Activated CD4-positive, alpha-beta T cell treated with anti-CD3 and anti-CD28 coated beads, Interleukin-2, amount 50 U/mL, for 4 hours (primary cell): ENCODE data around the gene GBX1.

ENCODE experiments used
- DNase-seq, 2 experiments: peaks; one replicate each; pipeline ENCODE4 v3.0.0-alpha.2; 2020

GBX1 gene

GRCh38 chr7:151172273-151173141, 5.0 kb upstream of the GBX1 start:
- DNase-seq, result peak; percentile 67 to 68

GRCh38 chr7:151168787-151169162, 1.3 kb upstream of the GBX1 start:
- no peak for DNase-seq

DNA sequence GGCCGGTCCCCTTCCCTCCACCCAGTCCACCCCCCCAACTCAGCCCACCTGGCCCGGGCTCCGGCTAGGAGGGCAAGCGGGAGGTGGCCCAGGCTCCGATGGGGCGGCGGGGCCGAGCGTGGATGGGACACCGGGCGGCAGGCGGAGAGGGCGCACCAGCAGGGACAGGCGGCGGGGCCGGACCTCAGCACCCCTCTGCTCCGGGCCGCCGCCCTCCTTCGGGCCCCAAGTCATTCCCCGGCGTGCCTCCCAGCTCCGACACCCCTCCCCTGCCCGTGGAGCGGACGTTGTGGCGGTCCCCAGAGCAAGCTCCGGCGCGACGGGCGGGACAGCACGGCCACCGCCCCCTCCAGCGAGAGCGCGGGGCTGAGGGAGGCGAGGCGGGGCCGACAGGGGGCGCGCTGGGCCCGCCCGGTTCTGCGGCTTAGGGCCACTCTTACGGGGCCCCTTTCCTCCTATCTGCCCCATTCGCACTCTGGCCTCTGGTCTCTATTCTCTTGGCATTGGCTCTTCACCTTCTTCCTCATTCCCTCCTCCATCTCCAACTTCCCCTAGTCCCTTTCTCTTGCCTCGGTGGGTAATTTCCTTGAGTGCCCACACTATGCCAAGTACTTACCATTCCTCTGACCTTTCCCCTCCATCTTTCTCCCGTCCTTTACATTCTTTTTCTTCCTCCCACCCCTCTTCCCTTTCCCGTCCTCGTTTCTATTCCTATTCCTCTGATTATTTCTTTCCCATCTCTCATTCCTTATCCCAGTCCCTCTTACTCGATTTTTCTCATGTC, 701 bp upstream of the GBX1 start:
- DNase-seq, result peak; percentile 40 to 41

DNA sequence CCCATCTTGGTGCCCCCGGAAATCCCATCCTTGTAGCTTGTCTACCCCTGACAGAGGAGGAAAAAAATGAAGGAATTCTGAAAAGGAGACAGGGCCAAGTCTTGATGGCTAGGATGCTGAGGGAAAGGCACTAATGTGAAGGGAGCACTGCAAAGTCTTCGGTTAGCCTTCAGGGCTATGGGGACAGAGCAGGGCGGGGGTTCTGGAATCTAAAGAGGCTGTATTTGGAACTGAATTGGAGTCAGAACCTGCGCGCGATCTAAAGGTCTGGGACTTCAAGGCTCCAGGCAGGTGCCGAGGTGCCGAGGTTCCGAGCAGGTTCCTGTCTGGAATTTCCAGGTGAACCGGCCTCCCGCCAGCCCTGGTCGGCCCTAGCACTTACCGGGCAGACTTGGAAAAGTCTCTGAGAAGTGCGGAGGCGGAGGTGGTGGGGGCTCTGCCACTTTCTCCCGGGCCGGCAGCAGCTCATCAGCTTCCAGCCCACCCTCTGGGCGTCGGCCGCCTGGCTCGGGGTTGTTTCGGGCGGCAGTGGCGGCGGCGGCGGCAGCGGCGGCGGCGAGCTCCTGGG, 781 bp downstream of the GBX1 start:
- DNase-seq, result no peak

- no peak for DNase-seq
Measured at GRCh38 chr7:151161757-151162156, 5.7 kb downstream of the GBX1 start.

- no peak for DNase-seq
Measured at GRCh38 chr7:151157645-151158329, 9.7 kb downstream of the GBX1 start.

DNA sequence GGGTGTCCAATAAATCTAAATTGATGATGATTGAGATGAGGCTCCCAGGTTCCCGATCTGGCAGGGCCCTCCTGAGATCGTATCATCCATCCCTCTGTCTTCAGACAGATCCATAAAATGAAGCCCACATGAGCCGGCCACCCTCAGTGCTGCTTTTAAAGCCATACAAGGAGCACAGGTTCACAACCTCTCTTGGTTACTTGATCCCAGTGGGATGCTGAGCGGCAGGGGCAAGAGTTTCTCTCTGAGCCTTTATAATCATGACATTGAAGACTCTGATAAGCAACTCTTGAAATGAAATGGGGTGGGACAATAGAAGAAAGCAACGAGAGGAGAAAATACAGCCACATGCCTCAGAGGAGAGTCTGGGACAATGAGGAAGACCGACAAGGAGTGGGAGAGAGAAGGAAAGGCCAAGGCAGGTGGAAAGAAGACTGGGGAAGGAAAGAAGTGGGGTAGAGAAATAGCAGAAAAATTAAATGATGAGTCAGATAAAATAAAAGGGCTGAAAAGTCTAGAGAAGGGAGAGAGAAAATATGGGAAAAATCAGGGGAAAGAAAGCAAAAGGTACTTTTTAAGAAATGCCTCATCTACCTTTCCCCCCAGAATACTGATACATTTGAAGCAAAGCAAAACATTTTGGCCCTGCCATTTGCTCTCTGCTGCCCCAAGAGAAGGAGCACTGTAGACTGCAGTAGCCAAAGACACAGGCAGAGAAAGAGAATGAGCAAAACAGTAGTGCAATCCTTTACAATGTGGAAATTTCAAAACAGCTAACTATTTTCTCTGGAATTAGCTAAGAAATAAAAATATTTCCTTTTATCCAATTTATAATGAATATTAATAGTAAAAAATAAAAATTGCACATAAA, 14.6 kb downstream of the GBX1 start:
- no peak for DNase-seq

- no peak for DNase-seq
Measured at GRCh38 chr7:151150388-151150787, 17.1 kb downstream of the GBX1 start.

- DNase-seq, result no peak
Measured at GRCh38 chr7:151148319-151149259, 18.9 kb downstream of the GBX1 start.

DNA sequence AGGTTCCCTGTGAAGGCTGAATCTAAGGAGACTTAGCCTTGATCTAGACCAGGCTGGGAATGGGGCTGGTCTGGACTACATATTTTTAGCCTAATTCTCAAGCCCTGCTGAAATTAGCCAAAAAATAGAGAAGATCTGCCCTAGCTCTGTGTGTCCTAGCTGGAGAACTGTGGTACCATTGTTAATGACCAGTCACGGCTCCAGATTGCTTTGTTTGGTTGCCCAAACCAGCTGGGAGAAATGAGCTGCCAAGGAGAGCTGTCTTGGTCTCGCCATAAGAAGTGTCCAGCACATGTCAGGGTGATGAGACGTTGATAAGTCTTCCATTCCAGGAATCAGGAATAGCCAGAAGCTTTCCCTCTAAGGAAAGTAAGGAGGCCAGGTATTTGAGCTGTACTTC, 20.7 kb downstream of the GBX1 start:
- no peak for DNase-seq

DNA sequence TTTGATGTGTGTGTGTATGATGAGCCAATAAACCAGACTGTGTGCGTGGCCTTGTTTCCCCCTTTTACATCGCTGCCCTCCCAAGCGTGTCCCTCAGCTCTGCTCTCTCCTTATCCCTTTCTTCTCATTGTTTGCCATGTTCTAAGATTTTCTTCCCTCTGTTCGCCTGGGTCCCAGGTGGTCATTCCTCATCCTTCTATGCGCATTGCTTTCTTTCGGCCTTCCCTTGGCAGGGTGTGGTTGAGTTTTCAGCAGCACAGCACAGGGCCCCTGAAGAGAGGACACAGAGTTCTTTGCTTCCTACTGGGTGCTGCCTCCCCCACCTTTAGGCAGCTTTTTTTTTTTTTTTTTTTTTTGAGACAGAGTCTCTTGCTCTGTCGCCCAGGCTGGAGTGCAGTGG, 23.1 kb downstream of the GBX1 start:
- no peak for DNase-seq

DNA sequence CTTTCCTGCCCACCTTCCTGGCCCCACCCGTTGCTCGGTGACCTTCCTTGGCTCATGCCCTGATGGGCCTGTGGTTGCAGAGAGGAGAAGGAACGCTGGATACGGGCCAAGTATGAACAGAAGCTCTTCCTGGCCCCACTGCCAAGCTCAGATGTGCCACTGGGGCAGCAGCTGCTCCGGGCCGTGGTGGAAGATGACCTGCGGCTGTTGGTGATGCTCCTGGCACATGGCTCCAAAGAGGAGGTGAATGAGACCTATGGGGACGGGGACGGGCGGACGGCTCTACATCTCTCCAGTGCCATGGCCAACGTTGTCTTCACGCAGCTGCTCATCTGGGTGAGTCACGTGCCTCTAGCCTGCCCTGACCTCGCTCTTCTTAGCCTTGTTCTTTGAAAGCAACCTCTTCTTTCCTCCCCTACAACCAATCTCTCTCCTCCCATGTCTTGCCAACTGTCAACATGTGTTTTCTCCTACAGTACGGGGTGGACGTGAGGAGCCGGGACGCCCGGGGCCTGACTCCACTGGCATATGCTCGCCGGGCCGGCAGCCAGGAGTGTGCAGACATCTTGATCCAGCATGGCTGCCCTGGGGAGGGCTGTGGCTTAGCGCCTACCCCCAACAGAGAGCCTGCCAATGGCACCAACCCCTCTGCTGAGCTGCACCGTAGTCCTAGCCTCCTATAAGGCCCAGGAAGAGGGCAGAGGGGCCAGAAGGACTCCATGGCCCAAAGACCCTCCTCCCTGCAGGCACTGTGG, 24.1 kb downstream of the GBX1 start:
- DNase-seq, result no peak

- DNase-seq, result no peak
Measured at GRCh38 chr7:151142686-151143040, 24.8 kb downstream of the GBX1 start.

GRCh38 chr7:151141855-151142685, 25.4 kb downstream of the GBX1 start:
- no peak for DNase-seq

GRCh38 chr7:151141311-151141854, 26.1 kb downstream of the GBX1 start:
- no peak for DNase-seq

- DNase-seq, result no peak
Measured at GRCh38 chr7:151140826-151141225, 26.7 kb downstream of the GBX1 start.

DNA sequence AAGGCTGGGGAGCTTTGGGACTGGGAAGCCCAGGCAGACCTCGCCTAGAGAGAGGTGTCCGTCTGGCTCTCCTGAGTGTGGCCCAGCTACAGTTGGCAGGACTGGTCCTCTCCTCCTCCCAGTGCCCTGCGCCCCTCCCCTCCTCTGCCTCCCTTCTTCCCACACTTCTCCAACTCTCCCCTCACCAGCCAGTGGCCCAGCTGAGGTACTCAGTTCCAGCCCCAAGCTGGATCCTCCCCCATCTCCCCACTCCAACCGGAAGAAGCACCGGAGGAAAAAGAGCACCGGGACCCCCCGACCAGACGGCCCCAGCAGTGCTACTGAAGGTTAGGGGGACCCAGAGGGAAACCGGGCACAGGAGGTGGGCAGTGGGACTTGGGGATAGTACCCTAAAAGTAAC, 27.7 kb downstream of the GBX1 start:
- DNase-seq, result no peak

GRCh38 chr7:151139071-151139790, 28.3 kb downstream of the GBX1 start:
- no peak for DNase-seq
